Brain microvascular endothelial cell (primary cell): ENCODE results near the gene CFAP99.

Experiments used
- DNase-seq: peaks from one replicate; pipeline ENCODE4 v3.0.0-alpha.2; 2020
- H3K27ac ChIP-seq: fragments of 250-450 bp; sonication (Bioruptor Pico); 2 replicates; pipeline ENCODE4 v1.5.1; 2020; ENCODE audit warnings: mild to moderate bottlenecking, moderate library complexity
- H3K27me3 ChIP-seq: fragments of 250-450 bp; sonication (Bioruptor Pico); replicated peaks from 2 replicates; pipeline ENCODE4 v1.5.1; 2020; ENCODE audit warnings: mild to moderate bottlenecking
- H3K36me3 ChIP-seq: fragments of 250-450 bp; sonication (Bioruptor Pico); replicated peaks from 2 replicates; pipeline ENCODE4 v1.5.1; 2020; ENCODE audit warnings: mild to moderate bottlenecking
- H3K4me3 ChIP-seq: 2 replicates; pipeline ENCODE4 v1.5.1; 2011; ENCODE audit warnings: low read depth, mild to moderate bottlenecking, control low read depth, low read length, moderate library complexity
- CTCF ChIP-seq: IDR thresholded peaks from 2 replicates; pipeline ENCODE4 v1.5.1; 2011; ENCODE audit warnings: low read depth, mild to moderate bottlenecking, moderate library complexity, low read length, control low read depth, inconsistent platforms; ENCODE audit errors: missing control alignments
- in situ Hi-C: cut with HindIII; loops from 2 replicates; pipeline ENCODE4 v1.10.0; 2017; ENCODE audit warnings: low sequenced_read_pairs, low pct_ligation_motif_present

The CFAP99 gene

GRCh38 chr4:2448589-2448988 lies 29.8 kb downstream of the CFAP99 start:
- DNase-seq = no peak
- in situ Hi-C loops = no loop called here
- no peak for TF ChIP-seq CTCF

DNA sequence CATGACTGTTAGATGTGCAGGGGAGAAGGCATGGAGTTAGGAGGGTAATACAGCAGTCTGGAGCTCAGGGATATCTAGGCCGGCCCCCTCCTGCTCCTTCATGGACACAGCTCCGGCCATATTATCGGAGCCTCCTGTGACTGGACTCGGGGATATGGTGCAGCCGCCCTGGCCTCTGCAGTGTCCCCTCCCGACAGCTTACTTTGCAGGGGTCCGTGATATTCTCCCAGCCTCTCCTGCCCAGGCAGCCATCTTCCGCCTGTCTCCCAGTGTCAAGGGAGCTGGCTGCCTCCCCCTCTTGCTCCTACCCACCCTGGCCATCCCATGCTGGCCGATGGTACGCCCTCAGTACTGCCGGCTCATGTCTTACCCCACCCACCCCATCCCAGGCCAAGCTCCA lies 30.3 kb downstream of the CFAP99 start:
- no peak for DNase-seq
- in situ Hi-C loops = no loop called here
- Histone ChIP-seq H3K27me3 (no peaks in the 10 kb centered on the region), H3K27ac (no peak overlapping the region), H3K4me3 (no peak overlapping the region), H3K36me3 (no peaks in the 10 kb centered on the region)
- TF ChIP-seq CTCF = no peak

More at GRCh38 chr4:2448589-2448988, 29.8 kb downstream of the CFAP99 start:
- no peak overlapping the region for H3K27ac ChIP-seq
- no peaks in the 10 kb centered on the region for H3K36me3 ChIP-seq
- no peak overlapping the region for H3K4me3 ChIP-seq
- H3K27me3 ChIP-seq = no peaks in the 10 kb centered on the region

DNA sequence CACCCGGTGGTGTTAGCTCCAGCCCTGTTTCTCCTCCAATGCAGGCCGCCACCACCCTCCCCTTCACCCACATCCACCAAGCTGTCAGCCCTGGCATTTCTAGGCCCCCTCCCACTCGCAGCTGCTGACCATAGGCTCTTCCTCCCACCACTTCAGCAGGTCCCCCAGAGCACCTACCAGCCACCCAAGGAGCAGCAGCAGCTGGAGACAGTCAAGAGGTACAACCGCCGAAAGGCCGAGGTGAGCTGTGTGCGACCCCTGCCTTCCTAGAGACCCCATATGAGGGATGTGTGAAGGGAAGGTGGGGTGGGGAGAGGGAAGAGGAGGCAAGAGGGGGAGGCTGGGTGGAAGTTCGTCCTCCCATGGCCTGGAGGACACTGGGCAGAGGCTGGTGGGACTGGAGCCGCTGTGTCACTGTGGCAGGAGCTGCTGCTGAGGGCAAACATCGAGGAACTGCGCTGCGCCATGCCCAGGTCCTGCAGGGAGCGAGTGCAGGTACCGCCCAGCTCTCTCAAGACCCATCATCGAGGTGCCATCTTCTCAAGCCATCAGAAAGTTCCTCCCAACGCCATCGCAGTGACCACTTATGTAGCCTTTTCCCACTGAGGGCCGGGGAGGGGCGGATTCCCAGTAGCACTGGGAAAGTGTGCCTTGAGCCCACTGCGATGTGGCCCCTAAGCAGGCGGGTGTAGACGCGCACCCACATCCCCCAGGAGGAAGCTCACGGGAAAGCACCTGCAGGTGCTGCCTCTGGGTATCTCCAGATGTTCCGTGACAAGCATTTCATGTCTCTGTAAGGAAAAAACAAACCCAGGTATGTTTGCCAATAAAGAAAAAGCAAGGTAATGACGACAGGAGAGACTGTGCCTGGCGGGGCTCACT lies 31.0 kb downstream of the CFAP99 start:
- TF ChIP-seq CTCF = no peak
- no peaks in the 10 kb centered on the region for H3K27me3 ChIP-seq

DNA sequence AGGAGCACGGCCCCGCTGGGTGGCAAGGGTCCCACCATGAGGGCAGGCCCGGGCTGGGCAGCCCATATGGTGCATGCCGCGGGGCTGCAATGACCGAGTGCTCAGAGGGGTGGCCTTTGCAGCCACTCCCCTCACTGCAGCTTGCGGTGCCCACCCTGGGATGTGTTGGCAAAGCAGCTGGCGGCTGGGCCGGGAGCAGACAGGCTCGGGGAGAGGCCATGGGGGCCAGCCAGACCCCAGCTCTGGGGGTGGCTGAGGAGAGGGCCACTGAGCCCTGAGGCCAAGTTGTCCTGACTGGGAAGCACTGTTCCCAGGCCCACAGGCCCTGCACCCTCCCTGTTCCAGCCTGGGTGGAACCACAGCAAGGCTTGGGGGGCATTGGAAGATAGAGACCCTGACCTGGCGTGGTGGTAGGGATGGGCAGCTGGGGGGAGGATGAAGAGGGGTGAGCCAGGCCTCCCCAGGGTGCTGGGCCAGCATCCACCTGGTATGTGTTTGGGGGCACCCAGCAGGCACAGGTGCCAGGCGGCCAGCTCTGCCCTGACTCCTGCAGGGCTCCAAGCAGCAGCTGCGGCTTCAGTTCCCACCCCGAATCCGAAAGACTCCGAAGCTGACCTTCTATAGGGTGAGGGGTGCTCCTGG lies 31.8 kb downstream of the CFAP99 start:
- H3K4me3 ChIP-seq = no peak overlapping the region
- TF ChIP-seq CTCF = no peak
- in situ Hi-C loops = no loop called here

More for the DNA sequence above, 31.0 kb downstream of the CFAP99 start:
- H3K27ac ChIP-seq = no peak overlapping the region
- in situ Hi-C loops = no loop called here
- no peaks in the 10 kb centered on the region for H3K36me3 ChIP-seq
- DNase-seq = no peak
- no peak overlapping the region for H3K4me3 ChIP-seq

DNA sequence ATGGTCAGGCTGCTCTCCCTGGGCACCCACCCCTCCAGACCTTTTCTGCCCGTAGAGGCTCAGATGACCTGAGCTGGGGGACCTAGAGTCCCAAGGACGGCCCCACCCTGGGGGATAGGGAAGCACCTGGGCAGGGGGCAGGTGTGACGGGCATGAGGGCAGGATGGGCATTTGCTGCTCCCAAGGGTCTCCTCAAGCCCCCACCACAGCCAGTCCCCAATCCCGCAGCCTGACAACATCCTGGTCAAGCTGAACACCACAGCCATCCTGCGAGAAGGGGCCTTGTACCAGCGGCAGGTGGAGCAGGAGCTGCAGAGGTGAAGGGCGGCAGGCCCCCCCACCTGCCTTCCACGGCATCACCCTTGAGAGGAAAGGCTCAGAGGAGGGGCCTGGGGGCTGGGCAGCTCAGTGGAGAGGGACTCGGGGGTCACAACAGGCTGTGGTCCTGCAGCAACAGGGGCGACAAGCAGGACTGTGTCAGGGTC lies 32.3 kb downstream of the CFAP99 start:
- no peak for DNase-seq
- no peaks in the 10 kb centered on the region for H3K36me3 ChIP-seq
- no peaks in the 10 kb centered on the region for H3K27me3 ChIP-seq
- no peak for TF ChIP-seq CTCF
- H3K4me3 ChIP-seq = no peak overlapping the region
- no peak overlapping the region for H3K27ac ChIP-seq
- in situ Hi-C loops = no loop called here

More for the DNA sequence above, 31.8 kb downstream of the CFAP99 start:
- Histone ChIP-seq H3K36me3 (no peaks in the 10 kb centered on the region), H3K27me3 (no peaks in the 10 kb centered on the region), H3K27ac (no peak overlapping the region)
- no peak for DNase-seq
